ENCODE measurements around the gene KIF26A.

The KIF26A gene

DNA sequence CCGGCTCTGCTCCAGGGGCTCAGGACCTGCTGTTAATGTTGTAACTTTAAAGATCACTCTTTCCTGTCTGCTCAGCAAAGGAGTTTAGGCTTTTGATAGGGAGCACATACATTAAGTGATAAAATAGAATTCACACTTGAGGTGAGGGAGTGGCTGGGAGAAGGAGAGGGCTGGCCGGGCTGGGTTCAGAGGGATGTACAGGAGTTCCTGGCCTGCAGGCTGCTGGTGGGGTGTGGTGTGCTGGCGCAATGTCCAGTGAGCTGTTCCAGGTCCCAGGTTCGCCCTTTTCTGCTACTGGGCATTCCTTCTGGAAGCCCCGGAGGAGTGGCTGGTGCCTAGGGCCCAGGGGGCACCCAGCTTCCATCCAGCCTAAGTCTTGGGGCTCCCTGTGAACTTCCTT, 17.8 kb downstream of the KIF26A start:
- no peak for DNase-seq (ENCODE audit: low read depth in 3 of 3, low spot score in 1 of 3)

DNA sequence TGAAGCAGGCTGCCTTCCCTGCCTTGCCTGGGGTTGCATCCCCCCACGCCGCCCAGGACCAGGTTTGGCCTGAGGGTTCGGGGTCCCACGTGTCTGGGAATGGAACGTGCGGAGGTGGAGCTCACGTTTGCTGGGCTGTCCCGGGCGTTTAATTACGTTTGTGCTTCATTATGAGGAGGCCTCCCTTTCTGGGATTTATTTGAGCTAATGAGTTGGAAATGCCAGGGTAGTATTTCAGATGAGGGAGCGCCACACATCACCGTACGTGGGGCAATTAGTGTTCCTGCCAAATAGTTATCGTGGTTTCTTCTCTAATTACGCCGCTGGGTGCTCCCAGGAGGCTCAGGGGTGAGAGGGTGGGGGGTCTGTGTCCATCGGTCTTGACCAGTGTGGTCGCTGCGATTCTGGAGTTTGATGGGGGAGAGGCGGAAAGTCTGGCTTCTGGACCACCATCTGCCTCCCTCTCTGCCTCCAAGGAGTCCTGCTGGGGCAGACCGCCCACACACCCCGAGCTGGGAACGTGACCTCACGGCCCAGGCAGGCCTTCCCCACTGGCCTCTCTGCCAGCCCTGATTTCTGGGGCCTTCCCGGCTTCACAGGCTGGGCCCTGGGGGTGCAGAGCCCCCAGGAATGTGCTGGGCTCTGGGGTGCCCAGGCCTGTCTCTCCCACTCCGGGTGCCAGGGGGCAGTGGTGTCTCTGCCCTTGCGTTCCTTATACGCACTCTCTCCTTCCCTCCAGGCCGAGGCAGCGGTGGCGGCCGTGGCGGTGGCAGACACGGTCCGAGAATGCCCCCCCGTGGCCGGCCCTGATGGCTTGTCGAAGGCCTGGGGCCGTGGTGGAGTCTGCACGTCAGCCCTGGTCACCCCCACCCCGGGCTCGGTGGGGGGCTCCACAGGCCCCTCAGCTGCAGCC, 18.9 kb downstream of the KIF26A start:
- DNase-seq (ENCODE audit: low read depth in 3 of 3, low spot score in 1 of 3): no peak

DNA sequence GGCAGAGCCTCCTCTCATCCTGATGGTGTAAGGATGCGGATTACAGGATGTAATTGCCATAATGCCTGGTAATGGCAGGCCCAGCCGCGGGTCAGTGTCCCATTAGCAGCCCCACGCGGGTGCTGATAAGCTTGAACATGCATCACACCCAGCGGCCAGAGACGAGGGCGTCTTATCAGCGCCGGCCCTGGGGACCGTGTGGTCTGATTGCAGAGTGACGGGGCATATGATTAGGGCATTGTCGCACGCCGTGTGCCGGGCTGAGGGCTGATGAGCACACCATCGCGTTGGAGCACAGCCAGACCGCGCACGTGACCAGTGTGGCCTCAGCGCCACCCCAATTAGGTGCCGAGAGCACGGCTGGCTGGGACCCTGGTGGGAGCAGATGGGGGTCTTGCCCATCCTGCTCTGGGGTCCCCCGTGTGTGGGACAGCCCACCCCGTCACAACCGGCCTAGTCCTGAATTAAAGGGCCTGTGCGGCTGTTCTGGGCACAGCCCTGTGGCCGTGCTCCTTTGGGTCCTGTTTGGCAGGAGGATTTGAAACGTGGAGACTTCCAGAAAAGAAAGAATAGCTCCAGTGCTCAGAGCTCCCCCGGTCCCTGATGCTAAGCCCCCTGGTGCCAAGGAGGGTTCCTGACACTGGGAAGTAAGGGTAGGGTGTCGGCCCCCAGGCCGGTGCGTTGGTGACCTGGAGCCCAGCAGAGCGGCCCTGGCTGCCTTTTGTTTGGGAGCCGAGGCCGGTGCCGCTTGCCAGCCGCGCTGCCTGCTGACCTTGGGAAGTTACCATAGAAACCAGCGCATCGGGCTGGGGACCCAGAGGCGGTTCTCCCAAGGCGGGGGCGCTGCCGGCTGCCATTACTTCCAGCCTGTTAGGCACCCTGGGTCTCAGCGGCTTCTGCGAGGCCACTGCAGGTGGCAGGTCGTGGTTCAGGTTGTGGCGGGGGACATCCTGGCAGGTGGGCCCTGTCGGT, 20.7 kb downstream of the KIF26A start:
- DNase-seq (ENCODE audit: low read depth in 3 of 3, low spot score in 1 of 3): no peak

- DNase-seq (ENCODE audit: low read depth in 3 of 3, low spot score in 1 of 3): no peak
Measured at GRCh38 chr14:104159990-104160389, 21.6 kb downstream of the KIF26A start.

DNA sequence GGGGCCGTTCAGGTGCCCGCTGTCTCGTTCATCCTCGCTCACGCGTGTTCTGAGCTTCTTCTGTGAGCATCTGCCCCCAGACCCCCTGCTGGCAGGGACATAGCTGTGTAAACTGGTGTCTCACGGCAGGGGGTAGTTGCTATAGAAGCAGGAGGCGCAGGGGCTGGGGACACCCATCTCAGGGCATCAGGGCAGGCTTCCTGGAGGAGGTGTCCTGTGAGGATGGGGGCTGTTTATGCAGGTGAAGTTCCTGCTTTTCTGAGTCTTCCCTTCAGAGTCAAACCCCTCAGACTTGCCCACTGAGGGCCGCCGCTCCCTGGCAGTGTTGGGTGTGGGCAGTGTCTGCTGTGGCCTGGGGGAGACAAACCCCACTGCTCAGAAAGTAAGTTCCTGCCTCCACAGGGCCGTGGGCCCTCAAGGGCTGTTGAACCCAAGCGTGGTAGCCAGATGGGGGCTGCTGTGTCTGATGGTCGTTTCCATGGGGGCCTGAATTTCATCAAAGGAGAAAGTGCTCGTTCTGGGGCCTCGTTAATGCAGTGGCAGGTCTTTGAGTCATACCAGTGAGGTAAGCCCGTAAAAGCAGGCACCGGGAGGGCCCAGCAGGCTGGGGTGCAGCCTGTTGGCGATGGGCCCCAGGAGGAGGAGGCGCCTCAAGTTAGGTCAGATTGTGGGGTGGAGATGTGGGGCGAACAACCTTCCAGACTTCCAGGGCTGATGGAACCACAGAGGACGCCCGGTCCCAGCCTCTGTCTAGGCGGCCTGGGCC, 23.4 kb downstream of the KIF26A start:
- no peak for DNase-seq (ENCODE audit: low read depth in 3 of 3, low spot score in 1 of 3)

DNA sequence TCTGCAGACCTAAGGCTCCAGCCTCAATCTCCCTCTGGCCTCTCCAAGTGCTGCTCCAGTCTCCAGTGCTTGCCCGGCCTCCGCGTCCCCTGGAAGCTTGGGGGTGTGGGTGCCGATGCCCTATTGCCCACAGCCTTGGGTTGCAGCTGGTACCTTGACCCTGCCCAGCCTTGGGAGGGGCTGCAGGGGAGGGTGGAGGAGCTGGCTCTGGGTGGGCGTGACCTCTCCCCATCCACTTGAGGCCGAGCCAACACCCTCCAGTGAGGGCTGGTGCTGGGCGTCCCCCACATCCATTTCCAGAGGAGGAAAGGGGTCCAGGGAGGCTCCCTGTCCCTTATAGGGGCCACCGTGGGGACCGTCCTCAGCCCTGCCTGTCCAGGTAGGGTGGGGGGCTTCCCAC, 24.1 kb downstream of the KIF26A start:
- no peak for DNase-seq (ENCODE audit: low read depth in 3 of 3, low spot score in 1 of 3)

DNA sequence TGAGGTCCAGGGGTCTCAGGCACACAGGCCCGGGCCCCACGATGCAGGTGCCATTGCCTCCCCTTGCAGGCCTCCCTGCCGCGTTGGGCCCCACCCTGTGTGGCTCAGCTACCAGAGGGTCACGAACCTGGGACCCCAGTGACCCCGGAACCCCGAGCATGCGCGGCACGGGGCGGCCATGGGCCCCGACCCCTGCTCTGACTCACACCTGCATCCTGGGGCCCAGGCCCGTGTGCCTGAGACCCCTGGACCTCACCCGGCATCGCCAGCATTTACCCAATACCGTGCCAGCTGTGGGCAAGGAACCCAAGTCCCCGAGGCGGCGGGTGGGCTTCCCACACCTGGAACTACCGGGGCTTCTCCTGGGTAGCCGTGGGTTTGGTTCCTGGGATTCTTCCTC, 25.2 kb downstream of the KIF26A start:
- DNase-seq (ENCODE audit: low read depth in 3 of 3, low spot score in 1 of 3): no peak

DNA sequence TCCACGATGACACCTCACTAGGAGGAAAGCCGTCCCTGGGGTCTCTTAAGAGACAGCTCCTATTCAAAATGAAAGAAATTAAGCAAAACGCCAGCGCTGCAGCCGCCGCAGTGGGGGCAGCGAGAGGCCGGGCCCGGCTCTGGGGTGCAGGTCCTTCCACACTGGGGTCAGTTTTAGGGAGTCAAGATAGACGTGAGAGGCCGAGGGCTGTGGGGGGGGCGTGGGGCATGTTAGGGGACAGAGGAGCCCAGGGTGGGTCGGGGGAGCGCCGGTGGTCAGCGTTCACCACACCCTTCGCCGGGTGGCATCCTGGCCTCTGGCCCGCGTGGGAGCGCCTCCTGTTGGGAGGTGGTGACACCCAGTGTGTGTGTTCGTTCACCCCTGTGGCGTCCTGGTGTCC, 25.7 kb downstream of the KIF26A start:
- DNase-seq (ENCODE audit: low read depth in 3 of 3, low spot score in 1 of 3): no peak

DNA sequence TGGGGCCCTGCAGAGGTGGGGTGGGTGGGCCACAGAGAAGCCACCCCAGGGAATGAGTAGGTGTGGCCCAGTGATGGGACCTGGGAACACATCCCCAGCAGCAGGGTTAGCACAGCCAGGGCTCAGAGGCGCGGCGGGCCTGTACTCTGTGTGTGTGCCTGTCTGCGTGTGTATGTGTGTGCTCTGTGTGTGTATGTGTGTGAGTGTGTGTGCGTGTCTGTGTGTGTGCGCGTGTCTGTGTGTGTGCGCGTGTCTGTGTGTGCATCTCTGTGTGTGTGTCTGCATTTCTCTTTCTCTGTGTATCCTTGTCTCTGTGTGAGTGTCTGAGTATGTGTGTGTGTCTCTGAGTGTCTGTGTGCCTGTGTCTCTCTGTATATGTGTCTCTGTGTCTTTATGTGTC, 26.1 kb downstream of the KIF26A start:
- no peak for DNase-seq (ENCODE audit: low read depth in 3 of 3, low spot score in 1 of 3)

GRCh38 chr14:104166698-104167097, 28.3 kb downstream of the KIF26A start:
- no peak for DNase-seq (ENCODE audit: low read depth in 3 of 3, low spot score in 1 of 3)

DNA sequence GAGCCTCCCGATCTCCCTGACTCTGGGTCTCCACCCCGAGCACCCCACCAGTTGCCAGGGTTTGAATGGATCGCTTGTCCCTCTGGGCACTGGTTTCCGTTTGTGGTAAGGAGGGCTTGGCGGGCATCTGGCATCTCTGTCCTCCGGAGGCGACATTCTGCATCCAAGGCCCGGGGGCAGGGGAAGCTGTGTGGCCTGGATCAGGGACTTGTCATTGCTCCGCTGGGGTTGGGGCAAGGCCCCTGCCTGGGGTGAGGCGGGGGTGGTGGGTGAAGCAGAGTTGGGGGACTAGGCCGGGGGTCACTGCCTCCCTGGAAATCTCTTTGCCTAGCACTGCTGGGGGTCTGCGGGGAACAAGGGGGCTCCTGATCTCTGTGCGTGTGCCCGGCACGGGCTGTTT, 30.2 kb downstream of the KIF26A start:
- no peak for DNase-seq (ENCODE audit: low read depth in 3 of 3, low spot score in 1 of 3)

DNA sequence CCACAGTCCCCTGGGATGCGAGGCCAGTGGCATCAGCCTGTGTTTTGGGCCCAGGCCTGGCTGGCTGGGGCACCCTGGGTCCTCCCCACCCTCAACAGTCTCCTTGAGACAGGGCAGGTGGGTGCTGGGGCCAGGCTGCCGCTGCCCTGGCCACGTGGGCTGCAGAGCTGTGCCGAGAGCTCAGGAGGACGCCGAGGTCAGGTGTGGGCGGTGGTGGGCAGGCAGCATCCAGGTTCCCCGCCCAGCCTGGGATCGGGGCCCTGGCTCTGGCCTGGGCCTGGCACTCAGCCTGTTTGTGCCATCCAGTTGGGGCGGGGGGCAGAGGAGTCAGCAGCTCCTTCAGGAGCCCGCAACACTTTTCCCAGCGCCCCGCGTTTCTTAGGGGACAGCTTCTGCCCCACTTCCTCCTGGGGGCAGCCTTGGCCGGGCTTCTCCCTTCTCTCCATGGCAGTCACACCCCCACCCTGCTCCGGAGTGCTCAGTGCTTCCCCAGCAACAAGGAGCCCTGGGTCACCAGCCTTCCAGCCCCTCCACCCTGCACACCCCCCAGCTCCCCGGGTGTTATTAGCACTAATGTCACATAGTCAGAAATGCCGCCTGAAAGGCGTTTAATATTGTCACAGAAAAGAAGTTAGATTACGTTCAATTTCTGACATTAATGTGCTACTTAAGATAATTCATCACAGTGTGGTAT, 30.8 kb downstream of the KIF26A start:
- DNase-seq (ENCODE audit: low read depth in 3 of 3, low spot score in 1 of 3): no peak

DNA sequence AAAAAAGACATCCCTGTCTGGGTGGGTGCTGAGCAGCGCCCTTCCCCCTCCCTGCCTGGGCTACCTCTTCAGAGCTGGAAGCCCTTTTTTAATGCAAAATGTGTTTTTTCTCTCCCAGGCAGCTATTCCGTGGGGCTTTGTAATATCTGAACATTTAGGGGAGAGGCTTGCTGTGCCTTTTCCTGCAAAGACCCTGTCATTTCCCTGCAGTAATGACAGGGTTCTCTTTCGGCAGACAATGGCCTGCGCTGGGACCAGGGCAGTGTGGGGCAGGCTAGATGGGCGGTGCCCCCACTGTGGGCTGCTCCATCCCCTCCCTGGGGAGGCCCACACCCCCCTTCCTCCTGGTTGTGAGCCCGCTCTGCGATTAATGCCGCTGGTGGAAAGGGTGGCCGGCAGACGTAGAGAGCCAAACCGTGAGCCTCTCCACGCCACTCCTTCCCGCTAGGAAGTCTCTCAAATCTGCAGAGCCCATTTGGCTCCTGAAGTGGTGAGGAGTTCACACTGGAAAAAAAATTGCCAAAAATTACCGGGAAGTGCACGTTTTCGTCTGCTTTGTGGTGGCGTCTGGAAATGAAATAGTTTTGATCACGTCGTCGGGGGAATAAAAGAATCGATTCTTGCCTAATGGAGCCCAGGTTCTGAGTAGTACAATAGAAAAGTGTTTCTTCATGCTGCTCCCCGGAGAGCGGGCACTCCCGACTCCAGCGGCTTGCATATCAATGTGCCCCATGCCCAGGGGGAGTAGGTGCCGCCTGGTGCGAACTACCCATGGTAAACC, 31.5 kb downstream of the KIF26A start:
- DNase-seq (ENCODE audit: low read depth in 3 of 3, low spot score in 1 of 3): no peak

DNA sequence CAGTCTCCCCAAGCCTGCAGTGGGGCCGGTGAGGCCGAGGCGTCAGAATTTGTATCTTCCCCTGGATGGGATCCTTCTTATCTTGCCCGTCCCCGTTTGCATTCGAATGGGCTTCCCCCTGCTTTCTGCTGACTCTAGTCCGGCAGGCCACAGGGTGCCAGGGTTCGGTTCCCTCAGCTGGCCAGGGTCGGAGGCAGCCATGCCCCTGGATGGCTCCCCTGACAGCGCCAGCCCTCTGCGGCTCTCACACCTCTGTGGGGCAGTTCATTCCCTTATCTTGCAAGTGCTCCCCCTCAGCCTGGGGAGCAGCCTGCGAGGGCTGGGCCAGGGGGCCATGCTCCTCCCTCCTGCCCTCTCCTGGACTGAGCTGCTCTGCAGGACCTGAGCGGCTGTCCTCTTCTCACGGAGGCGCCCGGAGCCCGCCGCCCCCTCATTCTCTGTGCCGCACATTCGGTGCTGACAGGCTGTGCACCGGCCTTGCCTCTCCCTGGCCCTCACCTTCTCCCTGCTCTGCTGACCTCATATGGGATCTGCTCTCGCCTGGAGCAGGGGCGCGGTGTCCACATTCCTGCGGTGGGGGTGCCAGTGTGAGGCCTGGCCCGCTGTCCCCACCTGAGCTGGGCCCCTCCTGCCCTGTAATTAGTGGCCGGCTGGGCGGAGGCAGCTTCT, 32.8 kb downstream of the KIF26A start:
- no peak for DNase-seq (ENCODE audit: low read depth in 3 of 3, low spot score in 1 of 3)

DNA sequence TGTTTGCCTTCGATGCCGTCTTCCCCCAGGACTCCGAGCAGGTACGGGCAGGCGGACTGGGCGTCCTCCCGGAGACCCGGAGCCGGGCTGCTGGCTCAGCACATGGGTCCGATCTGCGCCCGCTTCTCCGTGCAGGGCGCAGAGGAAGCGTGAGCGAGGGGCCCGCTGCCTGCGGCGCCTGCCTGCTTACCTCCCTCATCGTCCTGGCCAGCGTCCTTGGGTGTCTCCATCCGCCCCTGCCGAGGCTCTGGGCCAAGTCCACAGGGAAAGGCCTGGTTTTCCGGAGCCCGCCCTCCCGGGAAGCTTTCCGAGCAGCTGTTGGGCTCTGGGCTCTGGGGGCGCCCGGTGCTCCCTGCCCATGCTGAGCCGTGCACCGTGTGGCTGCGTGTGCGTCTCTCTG, 33.5 kb downstream of the KIF26A start:
- no peak for DNase-seq (ENCODE audit: low read depth in 3 of 3, low spot score in 1 of 3)

GRCh38 chr14:104172349-104172748, 34.0 kb downstream of the KIF26A start:
- no peak for DNase-seq (ENCODE audit: low read depth in 3 of 3, low spot score in 1 of 3)

DNA sequence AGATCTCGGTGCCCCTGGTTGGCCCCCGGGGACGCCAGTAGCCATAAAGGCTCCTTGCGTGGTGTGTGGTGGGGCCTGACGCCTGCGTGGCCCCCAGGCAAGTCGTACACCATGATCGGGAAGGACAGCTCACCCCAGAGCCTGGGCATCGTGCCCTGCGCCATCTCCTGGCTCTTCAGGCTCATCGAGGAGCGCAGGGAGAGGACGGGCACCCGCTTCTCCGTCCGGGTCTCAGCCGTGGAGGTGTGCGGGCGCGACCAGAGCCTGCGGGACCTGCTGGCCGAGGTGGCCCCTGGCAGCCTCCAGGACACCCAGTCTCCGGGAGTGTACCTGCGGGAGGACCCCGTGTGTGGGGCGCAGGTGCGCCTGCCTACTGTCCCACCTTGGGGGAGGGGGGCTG, 34.5 kb downstream of the KIF26A start:
- no peak for DNase-seq (ENCODE audit: low read depth in 3 of 3, low spot score in 1 of 3)

DNA sequence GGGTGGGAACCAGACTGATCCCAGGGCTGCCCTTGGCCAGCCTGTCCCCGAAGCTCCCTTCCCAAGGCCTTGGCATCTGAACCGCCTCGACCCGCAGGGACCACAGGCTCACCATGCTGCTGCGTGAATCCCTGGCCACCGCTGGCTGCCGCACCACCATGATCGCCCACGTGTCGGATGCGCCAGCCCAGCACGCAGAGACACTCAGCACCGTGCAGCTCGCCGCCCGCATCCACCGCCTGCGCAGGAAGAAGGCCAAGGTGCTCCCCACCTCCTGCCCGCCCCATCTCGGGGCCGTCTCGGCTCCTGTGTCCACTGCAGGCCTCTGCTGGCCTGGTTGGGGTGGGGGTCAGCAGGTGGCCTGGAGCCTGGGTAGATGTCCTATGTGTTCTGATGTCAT, 35.7 kb downstream of the KIF26A start:
- no peak for DNase-seq (ENCODE audit: low read depth in 3 of 3, low spot score in 1 of 3)

- DNase-seq (ENCODE audit: low read depth in 3 of 3, low spot score in 1 of 3): no peak
Measured at GRCh38 chr14:104175041-104175440, 36.7 kb downstream of the KIF26A start.
